ENCODE measurements around the gene DDX27. TPM values are rescaled to one million over a fixed set of nuclear protein-coding genes. Genes with fewer than 3 reads are reported as not detected.
A peak's percentile ranks its signal among the peaks of the same experiment; 100 is the strongest.

Gene DDX27
- total and polyA plus RNA-seq, 2 of the 13 experiments (the other 11 are each of a cell fraction or from before 2014, with no cell fraction given): 42.6 to 72.8 TPM

- TF ChIP-seq TFDP2 (CRISPR knock-in tag; IDR thresholded peaks at IDR 0.05) (peak; percentile 97), CEBPG (CRISPR knock-in tag; IDR thresholded peaks at IDR 0.05) (0 out of 2 replicates have a peak, but pooled peaks have one; percentile 49), MTA3 (CRISPR knock-in tag; IDR thresholded peaks at IDR 0.05) (0 out of 2 replicates have a peak, but pooled peaks have one; percentile 27), HMG20A (CRISPR knock-in tag; IDR thresholded peaks at IDR 0.05; ENCODE audit: borderline replicate concordance) (peak; percentile 24; the same call in 1 of the 2 replicates), MIER2 (CRISPR knock-in tag; IDR thresholded peaks at IDR 0.05) (peak; percentile 78), LCORL (IDR thresholded peaks at IDR 0.05) (no peak), LCORL (CRISPR knock-in tag; IDR thresholded peaks at IDR 0.05) (peak; percentile 15; the same call in 1 of the 2 replicates), ZFP90 (CRISPR knock-in tag; IDR thresholded peaks at IDR 0.05; ENCODE audit: borderline replicate concordance) (peak; percentile 4; the same call in 1 of the 2 replicates), SATB2 (CRISPR knock-in tag; IDR thresholded peaks at IDR 0.05) (peak; percentile 24; the same call in 1 of the 2 replicates), ZFP1 (CRISPR knock-in tag; IDR thresholded peaks at IDR 0.05) (no peak), SALL1 (CRISPR knock-in tag; IDR thresholded peaks at IDR 0.05) (peak; percentile 88), ZNF326 (CRISPR knock-in tag; IDR thresholded peaks at IDR 0.05; ENCODE audit: borderline replicate concordance) (no peak), ZNF251 (CRISPR knock-in tag; IDR thresholded peaks at IDR 0.05) (no peak), ARID2 (CRISPR knock-in tag; IDR thresholded peaks at IDR 0.05; ENCODE audit: borderline replicate concordance) (peak; percentile 40; the same call in 1 of the 2 replicates), HHEX (CRISPR knock-in tag; IDR thresholded peaks at IDR 0.05) (no peak), ZNF543 (CRISPR knock-in tag; IDR thresholded peaks at IDR 0.05) (peak; percentile 57; the same call in 1 of the 2 replicates), TBX2 (CRISPR knock-in tag; IDR thresholded peaks at IDR 0.05; ENCODE audit: borderline replicate concordance) (peak; percentile 67), TEAD3 (CRISPR knock-in tag; optimal IDR thresholded peaks at IDR 0.05; ENCODE audit: borderline replicate concordance) (peak; percentile 62), ELF4 (CRISPR knock-in tag; IDR thresholded peaks at IDR 0.05; ENCODE audit: borderline replicate concordance) (peak; percentile 53; the same call in 1 of the 2 replicates), AKNA (CRISPR knock-in tag; IDR thresholded peaks at IDR 0.05; ENCODE audit: borderline replicate concordance) (no peak), MAX (IDR thresholded peaks at IDR 0.05) (peak; percentile 42; the same call in 1 of the 2 replicates)
- TF ChIP-seq, protein P1, sequence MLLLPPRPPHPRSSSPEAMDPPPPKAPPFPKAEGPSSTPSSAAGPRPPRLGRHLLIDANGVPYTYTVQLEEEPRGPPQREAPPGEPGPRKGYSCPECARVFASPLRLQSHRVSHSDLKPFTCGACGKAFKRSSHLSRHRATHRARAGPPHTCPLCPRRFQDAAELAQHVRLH (CRISPR knock-in tag; IDR thresholded peaks at IDR 0.05; ENCODE audit: borderline replicate concordance, low read depth): peak; percentile 87; the same call in 1 of the 2 replicates
- TF ChIP-seq, protein P2, sequence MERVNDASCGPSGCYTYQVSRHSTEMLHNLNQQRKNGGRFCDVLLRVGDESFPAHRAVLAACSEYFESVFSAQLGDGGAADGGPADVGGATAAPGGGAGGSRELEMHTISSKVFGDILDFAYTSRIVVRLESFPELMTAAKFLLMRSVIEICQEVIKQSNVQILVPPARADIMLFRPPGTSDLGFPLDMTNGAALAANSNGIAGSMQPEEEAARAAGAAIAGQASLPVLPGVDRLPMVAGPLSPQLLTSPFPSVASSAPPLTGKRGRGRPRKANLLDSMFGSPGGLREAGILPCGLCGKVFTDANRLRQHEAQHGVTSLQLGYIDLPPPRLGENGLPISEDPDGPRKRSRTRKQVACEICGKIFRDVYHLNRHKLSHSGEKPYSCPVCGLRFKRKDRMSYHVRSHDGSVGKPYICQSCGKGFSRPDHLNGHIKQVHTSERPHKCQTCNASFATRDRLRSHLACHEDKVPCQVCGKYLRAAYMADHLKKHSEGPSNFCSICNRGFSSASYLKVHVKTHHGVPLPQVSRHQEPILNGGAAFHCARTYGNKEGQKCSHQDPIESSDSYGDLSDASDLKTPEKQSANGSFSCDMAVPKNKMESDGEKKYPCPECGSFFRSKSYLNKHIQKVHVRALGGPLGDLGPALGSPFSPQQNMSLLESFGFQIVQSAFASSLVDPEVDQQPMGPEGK (CRISPR knock-in tag; IDR thresholded peaks at IDR 0.05): peak; percentile 98
These were observed 31.2 kb upstream of the DDX27 start, which contains the start of gene STAU1 (continued) for GRCh38 chr20:49187851-49188641.
